Osteoblast (primary cell): ENCODE data around the gene ZDHHC13. TPM values are rescaled to one million over a fixed set of nuclear protein-coding genes. Genes with fewer than 3 reads are reported as not detected.

Source experiments
- DNase-seq: peaks from one replicate; pipeline ENCODE4 v3.0.0; 2011; ENCODE audit warnings: low spot score, mixed read lengths; ENCODE audit not compliant: insufficient read length; ENCODE audit errors: missing footprints
- H2AFZ ChIP-seq: 2 replicates; pipeline ENCODE4 v1.6.0; 2011; ENCODE audit warnings: mild to moderate bottlenecking, low read length
- H3K27ac ChIP-seq: 2 replicates; pipeline ENCODE4 v1.5.1; 2011; ENCODE audit warnings: mild to moderate bottlenecking, low read depth, low read length, moderate library complexity
- H3K27me3 ChIP-seq: 2 replicates; pipeline ENCODE4 v1.6.0; 2012; ENCODE audit warnings: mild to moderate bottlenecking, control low read depth, inconsistent platforms, low read length, moderate library complexity; ENCODE audit not compliant: insufficient read depth
- H3K36me3 ChIP-seq: 2 replicates; pipeline ENCODE4 v1.5.1; 2011; ENCODE audit warnings: mild to moderate bottlenecking, low read length, control low read depth, moderate library complexity; ENCODE audit not compliant: insufficient read depth
- H3K4me1 ChIP-seq: 2 replicates; pipeline ENCODE4 v1.5.1; 2011; ENCODE audit warnings: mild to moderate bottlenecking, low read length, control low read depth, moderate library complexity; ENCODE audit not compliant: insufficient read depth
- H3K4me2 ChIP-seq: 2 replicates; pipeline ENCODE4 v1.6.0; 2011; ENCODE audit warnings: mild to moderate bottlenecking, low read length; ENCODE audit not compliant: insufficient read depth
- H3K4me3 ChIP-seq: fragments of 200-600 bp; sonication (generic); 3 replicates; pipeline ENCODE4 v1.5.1; 2012; ENCODE audit warnings: mild to moderate bottlenecking, low read length, inconsistent platforms; ENCODE audit not compliant: insufficient read depth
- H3K79me2 ChIP-seq: 2 replicates; pipeline ENCODE4 v1.6.0; 2012; ENCODE audit warnings: mild to moderate bottlenecking, low read length, control low read depth, inconsistent platforms; ENCODE audit not compliant: insufficient read depth
- H3K9me3 ChIP-seq: 2 replicates; pipeline ENCODE4 v1.5.1; 2011; ENCODE audit warnings: low read depth, low read length, control low read depth
- H4K20me1 ChIP-seq: 2 replicates; pipeline ENCODE4 v1.6.0; 2012; ENCODE audit warnings: mild to moderate bottlenecking, low read length, control low read depth; ENCODE audit not compliant: insufficient read depth
- total RNA-seq: library from RNA; depleted of rRNA; stranded (reverse); fragments of >200 nt; gene quantifications from 2 replicates; pipeline ENCODE4 v1.2.3, GENCODE V29; 2012
- TF ChIP-seq, protein P1 (sequence below): IDR thresholded peaks from 2 replicates; pipeline ENCODE4 v1.5.1; 2011; ENCODE audit warnings: mild to moderate bottlenecking, low read depth, low read length, moderate library complexity; ENCODE audit errors: extremely low read depth

Gene ZDHHC13
- total RNA-seq, 1 donor: 16.6 TPM

DNA sequence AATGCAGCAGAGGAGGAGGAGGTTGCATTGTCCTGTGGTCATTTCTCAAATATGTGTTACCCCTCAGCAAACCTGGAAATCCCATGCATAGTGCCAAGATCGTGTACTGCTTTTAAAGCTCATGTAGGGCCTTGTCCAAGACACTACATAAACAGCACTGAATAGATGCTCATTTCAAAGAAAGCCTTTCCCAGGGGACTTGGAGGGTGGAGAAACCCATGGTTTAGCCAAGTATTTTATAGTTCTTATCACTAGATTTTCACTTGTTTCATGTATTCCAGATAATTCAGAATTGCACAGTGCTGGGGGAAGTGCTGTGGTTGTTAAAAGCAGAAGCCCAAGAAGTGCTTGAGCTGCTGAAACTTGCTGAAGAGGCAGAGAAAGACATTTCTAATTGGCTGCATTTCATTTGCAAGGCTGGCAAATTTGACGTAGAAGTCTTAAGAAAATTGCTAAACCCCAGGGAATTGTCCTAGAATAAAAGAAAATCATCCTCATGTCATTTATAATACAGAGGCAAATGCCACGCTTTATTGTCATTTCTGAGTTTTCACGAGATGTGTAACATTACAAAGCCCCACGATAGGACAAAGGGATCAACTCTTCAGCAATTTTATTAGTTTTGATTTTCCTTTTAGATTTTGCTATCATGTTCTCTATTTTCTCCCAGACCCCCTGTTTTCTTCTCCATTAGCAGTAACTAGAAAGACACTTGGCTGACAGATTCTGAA lies 64.7 kb downstream of the ZDHHC13 start:
- H3K27ac ChIP-seq: no peak overlapping the region
- no peaks in the 10 kb centered on the region for H3K4me1 ChIP-seq
- no peaks in the 10 kb centered on the region for H3K27me3 ChIP-seq
- no peak overlapping the region for H3K4me2 ChIP-seq
- no peak for DNase-seq
- no peaks in the 10 kb centered on the region for H4K20me1 ChIP-seq
- no peak overlapping the region for H3K4me3 ChIP-seq
- H3K79me2 ChIP-seq: no peaks in the 10 kb centered on the region
- H2AFZ ChIP-seq: no peak overlapping the region
- H3K9me3 ChIP-seq: no peaks in the 10 kb centered on the region
- no peaks in the 10 kb centered on the region for H3K36me3 ChIP-seq
- TF ChIP-seq, protein P1, sequence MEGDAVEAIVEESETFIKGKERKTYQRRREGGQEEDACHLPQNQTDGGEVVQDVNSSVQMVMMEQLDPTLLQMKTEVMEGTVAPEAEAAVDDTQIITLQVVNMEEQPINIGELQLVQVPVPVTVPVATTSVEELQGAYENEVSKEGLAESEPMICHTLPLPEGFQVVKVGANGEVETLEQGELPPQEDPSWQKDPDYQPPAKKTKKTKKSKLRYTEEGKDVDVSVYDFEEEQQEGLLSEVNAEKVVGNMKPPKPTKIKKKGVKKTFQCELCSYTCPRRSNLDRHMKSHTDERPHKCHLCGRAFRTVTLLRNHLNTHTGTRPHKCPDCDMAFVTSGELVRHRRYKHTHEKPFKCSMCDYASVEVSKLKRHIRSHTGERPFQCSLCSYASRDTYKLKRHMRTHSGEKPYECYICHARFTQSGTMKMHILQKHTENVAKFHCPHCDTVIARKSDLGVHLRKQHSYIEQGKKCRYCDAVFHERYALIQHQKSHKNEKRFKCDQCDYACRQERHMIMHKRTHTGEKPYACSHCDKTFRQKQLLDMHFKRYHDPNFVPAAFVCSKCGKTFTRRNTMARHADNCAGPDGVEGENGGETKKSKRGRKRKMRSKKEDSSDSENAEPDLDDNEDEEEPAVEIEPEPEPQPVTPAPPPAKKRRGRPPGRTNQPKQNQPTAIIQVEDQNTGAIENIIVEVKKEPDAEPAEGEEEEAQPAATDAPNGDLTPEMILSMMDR: no peak

DNA sequence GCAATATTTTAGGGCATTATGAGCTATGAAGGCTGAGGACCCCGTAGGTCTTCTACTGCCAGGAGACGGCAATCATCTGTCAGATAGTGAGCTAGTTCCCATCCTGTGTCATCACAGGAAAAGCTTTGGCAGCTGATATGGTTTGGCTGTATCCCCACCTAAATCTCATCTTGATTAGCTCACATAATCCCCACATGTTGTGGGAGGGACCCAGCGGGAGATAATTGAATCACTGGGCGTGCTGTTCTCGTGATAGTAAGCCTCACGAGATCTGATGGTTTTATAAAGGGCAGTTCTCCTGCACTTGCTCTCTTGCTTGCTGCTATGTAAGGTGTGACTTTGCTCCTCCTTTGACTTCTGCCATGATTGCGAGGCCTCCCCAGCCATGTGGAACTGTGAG lies 66.7 kb downstream of the ZDHHC13 start:
- Histone ChIP-seq H3K4me3 (no peak overlapping the region), H3K9me3 (no peaks in the 10 kb centered on the region), H4K20me1 (no peaks in the 10 kb centered on the region), H3K27ac (no peak overlapping the region), H3K79me2 (no peaks in the 10 kb centered on the region), H3K4me1 (no peaks in the 10 kb centered on the region), H3K36me3 (no peaks in the 10 kb centered on the region), H3K4me2 (no peak overlapping the region), H2AFZ (no peak overlapping the region), H3K27me3 (no peaks in the 10 kb centered on the region)
- DNase-seq: no peak
- TF ChIP-seq, protein P1: no peak

GRCh38 chr11:19185036-19185435 lies 68.1 kb downstream of the ZDHHC13 start:
- Histone ChIP-seq H3K79me2 (no peaks in the 10 kb centered on the region), H3K4me1 (no peaks in the 10 kb centered on the region), H3K9me3 (no peaks in the 10 kb centered on the region), H3K4me2 (no peak overlapping the region), H3K4me3 (no peak overlapping the region), H3K27ac (no peak overlapping the region), H3K36me3 (no peaks in the 10 kb centered on the region), H2AFZ (no peak overlapping the region), H4K20me1 (no peaks in the 10 kb centered on the region), H3K27me3 (no peaks in the 10 kb centered on the region)
- DNase-seq: no peak
- TF ChIP-seq, protein P1: no peak

- H2AFZ ChIP-seq: no peak overlapping the region
- no peaks in the 10 kb centered on the region for H3K79me2 ChIP-seq
- no peaks in the 10 kb centered on the region for H4K20me1 ChIP-seq
- H3K4me3 ChIP-seq: no peak overlapping the region
- no peaks in the 10 kb centered on the region for H3K36me3 ChIP-seq
- DNase-seq: no peak
- H3K4me1 ChIP-seq: no peaks in the 10 kb centered on the region
- TF ChIP-seq, protein P1: no peak
- H3K27ac ChIP-seq: no peak overlapping the region
- no peak overlapping the region for H3K4me2 ChIP-seq
- H3K9me3 ChIP-seq: no peaks in the 10 kb centered on the region
- no peaks in the 10 kb centered on the region for H3K27me3 ChIP-seq
These were observed 68.6 kb downstream of the ZDHHC13 start for GRCh38 chr11:19185516-19186052.
